Activated CD4-positive, alpha-beta T cell treated with anti-CD3 and anti-CD28 coated beads, Interleukin-10, Interleukin-2, amounts not matched to agents 100 ng/mL and 50 ng/mL, durations not matched to agents 16 hours and 8 hours (primary cell): ENCODE data around the gene NPL.
A peak's percentile ranks its signal among the peaks of the same experiment; 100 is the strongest.

Experiments
- DNase-seq: peaks from one replicate; pipeline ENCODE4 v3.0.0-alpha.2; 2020

Gene NPL

GRCh38 chr1:182779530-182779929, 10.0 kb upstream of the NPL start:
- no peak for DNase-seq

- DNase-seq, result peak; percentile 71
Measured at GRCh38 chr1:182781841-182782586, 7.6 kb upstream of the NPL start.

- no peak for DNase-seq
Measured at GRCh38 chr1:182782587-182782913, 7.0 kb upstream of the NPL start.

GRCh38 chr1:182783068-182783467, 6.5 kb upstream of the NPL start:
- DNase-seq, result no peak

GRCh38 chr1:182784556-182785171, 4.9 kb upstream of the NPL start:
- DNase-seq, result peak; percentile 52

- DNase-seq, result no peak
Measured at GRCh38 chr1:182785181-182785580, 4.4 kb upstream of the NPL start.

GRCh38 chr1:182786223-182786994, 3.2 kb upstream of the NPL start:
- peak; percentile 49 for DNase-seq

- no peak for DNase-seq
Measured at GRCh38 chr1:182786995-182787324, 2.6 kb upstream of the NPL start.

- DNase-seq, result no peak
Measured at GRCh38 chr1:182791281-182792179, 2.0 kb downstream of the NPL start.

GRCh38 chr1:182794091-182794490, 4.5 kb downstream of the NPL start:
- DNase-seq, result no peak

- no peak for DNase-seq
Measured at GRCh38 chr1:182794676-182795201, 5.2 kb downstream of the NPL start.

GRCh38 chr1:182795563-182796228, 6.1 kb downstream of the NPL start:
- DNase-seq, result no peak

- DNase-seq, result no peak
Measured at GRCh38 chr1:182802006-182802803, 12.6 kb downstream of the NPL start.

- no peak for DNase-seq
Measured at GRCh38 chr1:182803846-182804245, 14.3 kb downstream of the NPL start.

- DNase-seq, result no peak
Measured at GRCh38 chr1:182806015-182806678, 16.6 kb downstream of the NPL start.

GRCh38 chr1:182807907-182808306, 18.3 kb downstream of the NPL start:
- DNase-seq, result no peak

GRCh38 chr1:182809414-182809957, 19.9 kb downstream of the NPL start:
- no peak for DNase-seq

GRCh38 chr1:182811975-182812722, 22.6 kb downstream of the NPL start:
- DNase-seq, result no peak

- DNase-seq, result no peak
Measured at GRCh38 chr1:182816863-182817262, 27.3 kb downstream of the NPL start.

GRCh38 chr1:182817802-182818201, 28.2 kb downstream of the NPL start:
- no peak for DNase-seq
